Upper lobe of left lung (tissue), 4 donors: ENCODE results near the gene UNC5A.

Experiments used
- POLR2A ChIP-seq, 4 donors: fragments of 450-650 bp; IDR thresholded peaks; one replicate each; pipeline ENCODE4 v1.5.1; 2016 to 2017; ENCODE audit warnings: antibody characterized with exemption in 4 of 4, mild to moderate bottlenecking in 2 of 4
- POLR2AphosphoS5 ChIP-seq, 2 donors: sonication (generic); formaldehyde crosslinking; IDR thresholded peaks; one replicate each; pipeline ENCODE4 v1.5.1; 2017; ENCODE audit warnings: antibody characterized with exemption in 2 of 2
- TF ChIP-seq, protein P1 (sequence below), 6 experiments: fragments of 450-650 bp in 4 of 6; fragments of 200-600 bp in 2 of 6; sonication (generic) in 2 of 6; IDR thresholded peaks; one replicate each; pipeline ENCODE4 v1.5.1; 2016 to 2019; ENCODE audit warnings: antibody characterized with exemption in 6 of 6

DNA sequence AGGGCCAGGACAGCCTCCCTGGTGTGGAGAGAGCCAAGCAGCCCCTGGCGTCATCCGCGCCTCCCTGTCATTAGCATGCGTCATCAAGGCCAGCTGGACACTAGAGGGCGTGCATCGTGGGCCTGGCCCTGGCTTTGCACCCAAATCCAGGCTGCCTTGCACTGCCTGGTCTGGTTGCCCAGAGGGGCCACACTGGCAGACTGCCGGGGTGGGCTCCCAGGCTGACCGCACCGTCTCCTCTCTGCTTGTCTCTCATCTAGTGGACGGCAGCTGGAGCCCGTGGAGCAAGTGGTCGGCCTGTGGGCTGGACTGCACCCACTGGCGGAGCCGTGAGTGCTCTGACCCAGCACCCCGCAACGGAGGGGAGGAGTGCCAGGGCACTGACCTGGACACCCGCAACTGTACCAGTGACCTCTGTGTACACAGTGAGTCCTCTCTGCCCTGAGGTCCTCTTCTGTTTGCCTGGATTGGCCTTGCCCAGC, 59.8 kb downstream of the UNC5A start:
- TF ChIP-seq, protein P1, sequence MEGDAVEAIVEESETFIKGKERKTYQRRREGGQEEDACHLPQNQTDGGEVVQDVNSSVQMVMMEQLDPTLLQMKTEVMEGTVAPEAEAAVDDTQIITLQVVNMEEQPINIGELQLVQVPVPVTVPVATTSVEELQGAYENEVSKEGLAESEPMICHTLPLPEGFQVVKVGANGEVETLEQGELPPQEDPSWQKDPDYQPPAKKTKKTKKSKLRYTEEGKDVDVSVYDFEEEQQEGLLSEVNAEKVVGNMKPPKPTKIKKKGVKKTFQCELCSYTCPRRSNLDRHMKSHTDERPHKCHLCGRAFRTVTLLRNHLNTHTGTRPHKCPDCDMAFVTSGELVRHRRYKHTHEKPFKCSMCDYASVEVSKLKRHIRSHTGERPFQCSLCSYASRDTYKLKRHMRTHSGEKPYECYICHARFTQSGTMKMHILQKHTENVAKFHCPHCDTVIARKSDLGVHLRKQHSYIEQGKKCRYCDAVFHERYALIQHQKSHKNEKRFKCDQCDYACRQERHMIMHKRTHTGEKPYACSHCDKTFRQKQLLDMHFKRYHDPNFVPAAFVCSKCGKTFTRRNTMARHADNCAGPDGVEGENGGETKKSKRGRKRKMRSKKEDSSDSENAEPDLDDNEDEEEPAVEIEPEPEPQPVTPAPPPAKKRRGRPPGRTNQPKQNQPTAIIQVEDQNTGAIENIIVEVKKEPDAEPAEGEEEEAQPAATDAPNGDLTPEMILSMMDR (IDR thresholded peaks at IDR 0.05), result peak in 3 of 6 experiments; percentile 17 to 32 (median 23)
- TF ChIP-seq POLR2A (IDR thresholded peaks at IDR 0.05) (no peak), POLR2AphosphoS5 (IDR thresholded peaks at IDR 0.05) (no peak)
